PFSK-1 (cell line): ENCODE measurements around the gene USP17L5.
"Not testable (repeated sequence)": the region's sequence is repeated elsewhere in the genome, so short reads cannot be mapped to it uniquely, and the experiment has no call there.

Experiments used
- POLR2AphosphoS5 ChIP-seq: IDR thresholded peaks from 2 replicates; pipeline ENCODE4 v1.6.1; 2012; ENCODE audit warnings: low read depth, mild to moderate bottlenecking, control low read depth, low read length, moderate library complexity
- SIN3A ChIP-seq: IDR thresholded peaks from 2 replicates; pipeline ENCODE4 v1.6.1; 2012; ENCODE audit warnings: mild to moderate bottlenecking, low read length, moderate library complexity, borderline replicate concordance; ENCODE audit not compliant: insufficient read depth

DNA sequence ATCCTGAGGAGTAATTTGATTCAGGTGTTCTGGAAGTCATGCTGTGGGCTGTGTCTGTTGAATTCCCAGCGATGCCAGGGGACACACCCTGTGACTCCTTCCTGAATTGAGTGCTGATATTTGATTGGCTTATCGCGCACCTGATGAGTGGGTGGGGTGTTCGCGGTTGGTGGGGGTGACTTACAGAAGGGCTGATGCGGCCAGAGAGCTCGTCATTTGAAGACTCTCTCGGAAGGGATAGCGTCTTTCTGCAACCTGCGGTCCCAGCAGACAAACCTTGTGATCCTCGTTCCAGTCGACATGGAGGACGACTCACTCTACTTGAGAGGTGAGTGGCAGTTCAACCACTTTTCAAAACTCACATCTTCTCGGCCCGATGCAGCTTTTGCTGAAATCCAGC lies at the start of gene USP17L5:
- not testable (repeated sequence) for TF ChIP-seq POLR2AphosphoS5, SIN3A
